Neural cell (in vitro differentiated cells): ENCODE measurements around the gene VWA7.

ENCODE experiments used
- EP300 ChIP-seq: fragments of 450-650 bp; conservative IDR thresholded peaks from 2 replicates; pipeline ENCODE4 v1.6.1; 2014; ENCODE audit warnings: antibody characterized with exemption, mild to moderate bottlenecking, moderate library complexity; ENCODE audit not compliant: poor library complexity, severe bottlenecking
- EZH2 ChIP-seq: fragments of 200-600, 300-800 bp; shearing (Covaris generic), sonication (generic); IDR thresholded peaks from 2 replicates; pipeline ENCODE4 v1.6.1; 2014; ENCODE audit warnings: antibody characterized with exemption, low read length, borderline replicate concordance, mild to moderate bottlenecking; ENCODE audit not compliant: insufficient read depth, poor library complexity, severe bottlenecking
- MXI1 ChIP-seq: fragments of 450-650 bp; conservative IDR thresholded peaks from 2 replicates; pipeline ENCODE4 v1.6.1; 2014; ENCODE audit warnings: antibody characterized with exemption, mild to moderate bottlenecking; ENCODE audit not compliant: poor library complexity, severe bottlenecking
- POLR2AphosphoS5 ChIP-seq: IDR thresholded peaks from 2 replicates; pipeline ENCODE4 v1.6.1; 2012
- SMC3 ChIP-seq: fragments of 450-650 bp; conservative IDR thresholded peaks from 2 replicates; pipeline ENCODE4 v1.6.1; 2014; ENCODE audit warnings: antibody characterized with exemption, mild to moderate bottlenecking, moderate library complexity; ENCODE audit not compliant: poor library complexity
- TAF1 ChIP-seq: IDR thresholded peaks from 2 replicates; pipeline ENCODE4 v1.6.1; 2012; ENCODE audit warnings: low read depth
- TF ChIP-seq, protein P1 (sequence below): fragments of 450-650 bp; IDR thresholded peaks from 2 replicates; pipeline ENCODE4 v1.5.1; 2014; ENCODE audit warnings: antibody characterized with exemption, mild to moderate bottlenecking, moderate library complexity; ENCODE audit not compliant: poor library complexity, severe bottlenecking
- TF ChIP-seq, protein P2 (sequence below): IDR thresholded peaks from 2 replicates; pipeline ENCODE4 v1.6.1; 2012; ENCODE audit warnings: borderline replicate concordance

DNA sequence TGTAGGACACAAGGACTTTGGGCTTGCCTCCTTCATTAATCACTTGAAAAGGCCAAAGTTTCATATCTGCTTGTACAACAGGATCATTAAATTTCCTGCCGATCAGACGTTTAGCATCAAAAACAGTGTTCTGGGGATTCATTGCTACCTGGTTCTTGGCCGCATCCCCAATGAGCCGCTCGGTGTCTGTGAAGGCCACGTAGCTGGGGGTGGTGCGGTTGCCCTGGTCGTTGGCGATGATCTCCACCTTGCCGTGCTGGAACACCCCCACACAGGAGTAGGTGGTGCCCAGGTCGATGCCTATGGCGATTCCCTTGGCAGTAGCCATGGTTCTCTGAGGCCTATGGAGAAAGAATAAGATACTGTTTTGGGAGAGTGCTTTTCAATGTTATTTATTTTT lies 34.5 kb upstream of the VWA7 start:
- TF ChIP-seq, protein P1, sequence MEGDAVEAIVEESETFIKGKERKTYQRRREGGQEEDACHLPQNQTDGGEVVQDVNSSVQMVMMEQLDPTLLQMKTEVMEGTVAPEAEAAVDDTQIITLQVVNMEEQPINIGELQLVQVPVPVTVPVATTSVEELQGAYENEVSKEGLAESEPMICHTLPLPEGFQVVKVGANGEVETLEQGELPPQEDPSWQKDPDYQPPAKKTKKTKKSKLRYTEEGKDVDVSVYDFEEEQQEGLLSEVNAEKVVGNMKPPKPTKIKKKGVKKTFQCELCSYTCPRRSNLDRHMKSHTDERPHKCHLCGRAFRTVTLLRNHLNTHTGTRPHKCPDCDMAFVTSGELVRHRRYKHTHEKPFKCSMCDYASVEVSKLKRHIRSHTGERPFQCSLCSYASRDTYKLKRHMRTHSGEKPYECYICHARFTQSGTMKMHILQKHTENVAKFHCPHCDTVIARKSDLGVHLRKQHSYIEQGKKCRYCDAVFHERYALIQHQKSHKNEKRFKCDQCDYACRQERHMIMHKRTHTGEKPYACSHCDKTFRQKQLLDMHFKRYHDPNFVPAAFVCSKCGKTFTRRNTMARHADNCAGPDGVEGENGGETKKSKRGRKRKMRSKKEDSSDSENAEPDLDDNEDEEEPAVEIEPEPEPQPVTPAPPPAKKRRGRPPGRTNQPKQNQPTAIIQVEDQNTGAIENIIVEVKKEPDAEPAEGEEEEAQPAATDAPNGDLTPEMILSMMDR = no peak
- no peak for TF ChIP-seq POLR2AphosphoS5
- no peak for TF ChIP-seq MXI1
- TF ChIP-seq, protein P2, sequence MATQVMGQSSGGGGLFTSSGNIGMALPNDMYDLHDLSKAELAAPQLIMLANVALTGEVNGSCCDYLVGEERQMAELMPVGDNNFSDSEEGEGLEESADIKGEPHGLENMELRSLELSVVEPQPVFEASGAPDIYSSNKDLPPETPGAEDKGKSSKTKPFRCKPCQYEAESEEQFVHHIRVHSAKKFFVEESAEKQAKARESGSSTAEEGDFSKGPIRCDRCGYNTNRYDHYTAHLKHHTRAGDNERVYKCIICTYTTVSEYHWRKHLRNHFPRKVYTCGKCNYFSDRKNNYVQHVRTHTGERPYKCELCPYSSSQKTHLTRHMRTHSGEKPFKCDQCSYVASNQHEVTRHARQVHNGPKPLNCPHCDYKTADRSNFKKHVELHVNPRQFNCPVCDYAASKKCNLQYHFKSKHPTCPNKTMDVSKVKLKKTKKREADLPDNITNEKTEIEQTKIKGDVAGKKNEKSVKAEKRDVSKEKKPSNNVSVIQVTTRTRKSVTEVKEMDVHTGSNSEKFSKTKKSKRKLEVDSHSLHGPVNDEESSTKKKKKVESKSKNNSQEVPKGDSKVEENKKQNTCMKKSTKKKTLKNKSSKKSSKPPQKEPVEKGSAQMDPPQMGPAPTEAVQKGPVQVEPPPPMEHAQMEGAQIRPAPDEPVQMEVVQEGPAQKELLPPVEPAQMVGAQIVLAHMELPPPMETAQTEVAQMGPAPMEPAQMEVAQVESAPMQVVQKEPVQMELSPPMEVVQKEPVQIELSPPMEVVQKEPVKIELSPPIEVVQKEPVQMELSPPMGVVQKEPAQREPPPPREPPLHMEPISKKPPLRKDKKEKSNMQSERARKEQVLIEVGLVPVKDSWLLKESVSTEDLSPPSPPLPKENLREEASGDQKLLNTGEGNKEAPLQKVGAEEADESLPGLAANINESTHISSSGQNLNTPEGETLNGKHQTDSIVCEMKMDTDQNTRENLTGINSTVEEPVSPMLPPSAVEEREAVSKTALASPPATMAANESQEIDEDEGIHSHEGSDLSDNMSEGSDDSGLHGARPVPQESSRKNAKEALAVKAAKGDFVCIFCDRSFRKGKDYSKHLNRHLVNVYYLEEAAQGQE = no peak
- TF ChIP-seq EZH2 = no peak
- no peak for TF ChIP-seq TAF1
- TF ChIP-seq EP300 = no peak
- TF ChIP-seq SMC3 = no peak
